ENCODE data around the gene CEP192. TPM values are rescaled to one million over a fixed set of nuclear protein-coding genes. Genes with fewer than 3 reads are reported as not detected.

CEP192 gene
- total RNA-seq, 2 donors from 2014 or later = 26.4 to 35.6 TPM

DNA sequence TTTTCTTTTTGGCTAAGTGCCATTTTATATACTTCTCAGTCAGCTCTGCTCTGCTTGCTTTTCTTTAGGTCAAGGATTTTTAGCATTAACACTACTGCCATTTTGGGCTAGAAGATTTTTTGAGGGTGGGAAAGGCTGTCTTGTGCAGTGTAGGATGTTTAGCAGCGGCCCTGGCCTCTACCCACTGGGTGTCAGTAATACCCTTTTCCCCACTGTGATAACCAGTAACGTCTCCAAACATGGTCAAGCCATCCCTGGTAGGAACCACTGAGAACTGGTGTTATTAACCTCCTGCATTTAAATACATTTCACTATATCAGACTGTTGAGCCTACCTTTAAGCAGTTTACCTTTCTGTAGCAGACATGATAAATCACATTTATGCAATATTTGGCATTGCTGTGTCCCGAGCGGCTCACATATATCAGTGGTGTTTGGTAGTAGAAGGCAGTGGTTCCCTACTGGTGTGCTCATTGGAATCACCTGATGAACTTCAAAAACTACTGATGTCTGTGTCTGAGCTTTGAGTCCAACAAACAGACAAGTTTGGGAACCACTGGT lies 70.5 kb downstream of the CEP192 start:
- TF ChIP-seq, protein P1, sequence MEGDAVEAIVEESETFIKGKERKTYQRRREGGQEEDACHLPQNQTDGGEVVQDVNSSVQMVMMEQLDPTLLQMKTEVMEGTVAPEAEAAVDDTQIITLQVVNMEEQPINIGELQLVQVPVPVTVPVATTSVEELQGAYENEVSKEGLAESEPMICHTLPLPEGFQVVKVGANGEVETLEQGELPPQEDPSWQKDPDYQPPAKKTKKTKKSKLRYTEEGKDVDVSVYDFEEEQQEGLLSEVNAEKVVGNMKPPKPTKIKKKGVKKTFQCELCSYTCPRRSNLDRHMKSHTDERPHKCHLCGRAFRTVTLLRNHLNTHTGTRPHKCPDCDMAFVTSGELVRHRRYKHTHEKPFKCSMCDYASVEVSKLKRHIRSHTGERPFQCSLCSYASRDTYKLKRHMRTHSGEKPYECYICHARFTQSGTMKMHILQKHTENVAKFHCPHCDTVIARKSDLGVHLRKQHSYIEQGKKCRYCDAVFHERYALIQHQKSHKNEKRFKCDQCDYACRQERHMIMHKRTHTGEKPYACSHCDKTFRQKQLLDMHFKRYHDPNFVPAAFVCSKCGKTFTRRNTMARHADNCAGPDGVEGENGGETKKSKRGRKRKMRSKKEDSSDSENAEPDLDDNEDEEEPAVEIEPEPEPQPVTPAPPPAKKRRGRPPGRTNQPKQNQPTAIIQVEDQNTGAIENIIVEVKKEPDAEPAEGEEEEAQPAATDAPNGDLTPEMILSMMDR (conservative IDR thresholded peaks at IDR 0.05) = no peak
- peaks cover 89% of the 10 kb centered on the region for H3K36me3 ChIP-seq (ENCODE audit: control insufficient read depth, insufficient read depth, low read length)

DNA sequence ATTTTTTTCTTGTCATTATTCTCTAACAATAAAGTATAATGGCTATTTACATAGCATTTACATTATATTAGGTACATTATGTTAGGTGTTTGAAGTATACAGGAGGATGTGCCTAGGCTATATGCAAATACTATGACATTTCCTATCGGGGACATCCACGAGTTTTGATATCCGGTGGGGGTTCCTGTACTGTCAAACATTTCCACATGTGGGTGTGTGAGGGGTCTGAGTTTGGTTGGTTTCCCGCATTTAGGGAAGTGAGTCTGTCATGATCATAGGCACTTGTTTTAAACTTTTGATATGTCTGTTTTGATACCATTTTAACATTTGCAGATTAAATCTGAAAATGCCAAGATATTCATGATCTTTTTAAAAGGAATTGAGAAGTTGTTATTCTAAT lies 76.0 kb downstream of the CEP192 start:
- peaks cover 88% of the 10 kb centered on the region for H3K36me3 ChIP-seq (ENCODE audit: control insufficient read depth, insufficient read depth, low read length)

More for the DNA sequence above, 70.5 kb downstream of the CEP192 start:
- no peaks in the 10 kb centered on the region for H3K27me3 ChIP-seq (ENCODE audit: control insufficient read depth, insufficient read depth, low read length, poor library complexity, severe bottlenecking)
- H3K4me1 ChIP-seq (ENCODE audit: control insufficient read depth, insufficient read depth, low read length) = no peaks in the 10 kb centered on the region
- WGBS, 2 experiments (ENCODE audit: insufficient coverage in 1 of 2, insufficient read length in 1 of 2) = 97 to 100% methylated on average over 4 of the region's 4 CpGs
- H3K9me3 Mint-ChIP-seq = peaks cover 12% of the 10 kb centered on the region
- no peak overlapping the region for H3K4me3 Mint-ChIP-seq
- no peaks in the 10 kb centered on the region for H3K27me3 Mint-ChIP-seq (ENCODE audit: insufficient read depth)
- no peak for DNase-seq
- H3K27ac ChIP-seq (ENCODE audit: low read depth, low read length) = no peak overlapping the region
- H3K27ac Mint-ChIP-seq = peak overlapping the region; percentile 14
- peaks cover 61% of the 10 kb centered on the region for H3K36me3 Mint-ChIP-seq (ENCODE audit: low read depth)
- no peaks in the 10 kb centered on the region for H3K9me3 ChIP-seq (ENCODE audit: control insufficient read depth, low read length)
- no peaks in the 10 kb centered on the region for H3K4me1 Mint-ChIP-seq
- no peak overlapping the region for H3K9ac ChIP-seq (ENCODE audit: extremely low read depth, low read length, poor library complexity, severe bottlenecking)
- no peak overlapping the region for H3K4me3 ChIP-seq (ENCODE audit: low read length)

DNA sequence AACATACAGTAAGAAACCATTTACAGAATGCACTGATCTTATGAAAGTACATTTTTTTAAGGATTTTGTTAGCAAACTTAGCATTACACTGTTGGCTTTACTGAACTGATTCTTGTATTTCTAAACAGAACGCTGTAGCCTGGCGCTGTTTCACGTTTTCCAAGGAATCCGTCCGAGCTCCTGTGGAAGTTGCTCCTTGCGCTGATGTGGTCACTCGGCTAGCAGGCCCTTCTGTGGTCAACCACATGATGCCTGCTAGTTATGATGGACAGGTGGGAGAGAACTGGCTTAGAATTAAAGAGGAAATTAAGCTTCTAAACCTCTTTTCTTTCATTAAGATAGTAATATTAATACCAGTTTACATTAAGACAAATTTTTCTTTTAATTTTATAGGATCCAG lies 76.8 kb downstream of the CEP192 start:
- Mint-ChIP-seq H3K36me3 (ENCODE audit: low read depth) (peaks cover 70% of the 10 kb centered on the region), H3K27ac (no peak overlapping the region), H3K9me3 (peaks cover 12% of the 10 kb centered on the region), H3K4me1 (no peaks in the 10 kb centered on the region), H3K27me3 (ENCODE audit: insufficient read depth) (no peaks in the 10 kb centered on the region), H3K4me3 (no peak overlapping the region)
- Histone ChIP-seq H3K36me3 (ENCODE audit: control insufficient read depth, insufficient read depth, low read length) (peaks cover 89% of the 10 kb centered on the region), H3K4me3 (ENCODE audit: low read length) (no peak overlapping the region), H3K4me1 (ENCODE audit: control insufficient read depth, insufficient read depth, low read length) (no peaks in the 10 kb centered on the region), H3K9ac (ENCODE audit: extremely low read depth, low read length, poor library complexity, severe bottlenecking) (no peak overlapping the region), H3K27me3 (ENCODE audit: control insufficient read depth, insufficient read depth, low read length, poor library complexity, severe bottlenecking) (no peaks in the 10 kb centered on the region), H3K27ac (ENCODE audit: low read depth, low read length) (no peak overlapping the region), H3K9me3 (ENCODE audit: control insufficient read depth, low read length) (no peaks in the 10 kb centered on the region)
- no peak for DNase-seq
- TF ChIP-seq, protein P1 (conservative IDR thresholded peaks at IDR 0.05) = no peak
- WGBS, 2 experiments (ENCODE audit: insufficient coverage in 1 of 2, insufficient read length in 1 of 2) = 97 to 99% methylated on average over 6 to 7 of the region's 7 CpGs

More for the DNA sequence above, 76.0 kb downstream of the CEP192 start:
- Histone ChIP-seq H3K4me1 (ENCODE audit: control insufficient read depth, insufficient read depth, low read length) (no peaks in the 10 kb centered on the region), H3K9me3 (ENCODE audit: control insufficient read depth, low read length) (no peaks in the 10 kb centered on the region), H3K27ac (ENCODE audit: low read depth, low read length) (no peak overlapping the region), H3K27me3 (ENCODE audit: control insufficient read depth, insufficient read depth, low read length, poor library complexity, severe bottlenecking) (no peaks in the 10 kb centered on the region), H3K9ac (ENCODE audit: extremely low read depth, low read length, poor library complexity, severe bottlenecking) (no peak overlapping the region), H3K4me3 (ENCODE audit: low read length) (no peak overlapping the region)
- Mint-ChIP-seq H3K4me1 (no peaks in the 10 kb centered on the region), H3K9me3 (peaks cover 12% of the 10 kb centered on the region), H3K27ac (no peak overlapping the region), H3K36me3 (ENCODE audit: low read depth) (peaks cover 68% of the 10 kb centered on the region), H3K27me3 (ENCODE audit: insufficient read depth) (no peaks in the 10 kb centered on the region), H3K4me3 (no peak overlapping the region)
- DNase-seq = no peak
- 92 to 100% methylated on average over 3 to 4 of the region's 4 CpGs for WGBS, 2 experiments (ENCODE audit: insufficient coverage in 1 of 2, insufficient read length in 1 of 2)
- TF ChIP-seq, protein P1 (conservative IDR thresholded peaks at IDR 0.05) = no peak

All from endodermal cell (in vitro differentiated cells).